IMR-90 (cell line): ENCODE results near the gene EHD4. TPM values are rescaled to one million over a fixed set of nuclear protein-coding genes. Genes with fewer than 3 reads are reported as not detected.

Experiments used
- ATAC-seq: fragments of 200-7000 bp; cut with Tn5 transposase; 2 replicates; pipeline ENCODE4 v1.9.1; 2020; ENCODE audit warnings: low read depth, mild to moderate bottlenecking, moderate library complexity
- BruUV-seq: library from RNA; stranded (reverse); fragments of 400-500 nt; replicated peaks from 2 replicates; lab custom pipeline; 2021; lab: Mats Ljungman, UMichigan
- CTCF ChIA-PET: fragments of 300-600 bp; formaldehyde crosslinking; extraction: SDS; loops from one replicate; lab custom pipeline; 2021; ENCODE audit warnings: antibody characterized with exemption; lab: Yijun Ruan, JAX
- POLR2A ChIA-PET: fragments of 300-600 bp; sonication (Branson Sonifier 250); formaldehyde crosslinking; loops from one replicate; lab custom pipeline; 2022; ENCODE audit warnings: antibody characterized with exemption; ENCODE audit not compliant: unreplicated experiment; lab: Charles Lee
- DNase-seq: peaks from one replicate; pipeline ENCODE4 v3.0.0; 2013
- H2AFZ ChIP-seq: replicated peaks from 2 replicates; pipeline ENCODE3; 2013; ENCODE audit warnings: low read length, mild to moderate bottlenecking; ENCODE audit not compliant: poor library complexity
- H2AK5ac ChIP-seq: 2 replicates; pipeline ENCODE4 v1.6.1; 2013; ENCODE audit warnings: low read depth, low read length, inconsistent platforms
- H2AK9ac ChIP-seq: replicated peaks from 2 replicates; pipeline ENCODE3; 2013; ENCODE audit warnings: mild to moderate bottlenecking, low read depth, low read length, moderate library complexity; ENCODE audit not compliant: poor library complexity
- H2BK120ac ChIP-seq: 2 replicates; pipeline ENCODE4 v1.6.1; 2013; ENCODE audit warnings: low read depth, low read length, inconsistent platforms
- H2BK15ac ChIP-seq: 3 replicates; pipeline ENCODE4 v1.6.1; 2013; ENCODE audit warnings: low read depth, low read length, inconsistent platforms
- H2BK20ac ChIP-seq: 2 replicates; pipeline ENCODE4 v1.6.1; 2013; ENCODE audit warnings: low read depth, mild to moderate bottlenecking, inconsistent platforms, low read length, moderate library complexity
- H2BK5ac ChIP-seq: 2 replicates; pipeline ENCODE4 v1.6.1; 2013; ENCODE audit warnings: mild to moderate bottlenecking, low read depth, low read length, inconsistent platforms; ENCODE audit not compliant: poor library complexity, severe bottlenecking
- H3K14ac ChIP-seq: replicated peaks from 2 replicates; pipeline ENCODE4 v1.6.1; 2013; ENCODE audit warnings: low read depth, low read length, inconsistent platforms
- H3K18ac ChIP-seq: 2 replicates; pipeline ENCODE4 v1.6.1; 2013; ENCODE audit warnings: low read depth, low read length, control low read depth
- H3K23ac ChIP-seq: 2 replicates; pipeline ENCODE4 v1.6.1; 2013; ENCODE audit warnings: low read depth, low read length, inconsistent platforms
- H3K27ac ChIP-seq: 2 replicates; pipeline ENCODE4 v1.5.1; 2013; ENCODE audit warnings: mild to moderate bottlenecking, control low read depth, low read length; ENCODE audit not compliant: insufficient read depth
- H3K27me3 ChIP-seq: 2 replicates; pipeline ENCODE4 v1.6.1; 2013; ENCODE audit warnings: low read length; ENCODE audit not compliant: control insufficient read depth, insufficient read depth
- H3K36me3 ChIP-seq: 2 replicates; pipeline ENCODE4 v1.6.1; 2013; ENCODE audit warnings: low read length, mixed read lengths; ENCODE audit not compliant: control insufficient read depth, insufficient read depth
- H3K4ac ChIP-seq: 2 replicates; pipeline ENCODE4 v1.6.1; 2013; ENCODE audit warnings: low read depth, low read length, inconsistent platforms
- H3K4me1 ChIP-seq: 2 replicates; pipeline ENCODE4 v1.6.1; 2013; ENCODE audit warnings: low read length, mixed read lengths; ENCODE audit not compliant: control insufficient read depth, insufficient read depth
- H3K4me2 ChIP-seq: 2 replicates; pipeline ENCODE4 v1.6.1; 2013; ENCODE audit warnings: low read depth, mild to moderate bottlenecking, control low read depth, low read length, moderate library complexity
- H3K4me3 ChIP-seq: 2 replicates; pipeline ENCODE4 v1.5.1; 2013; ENCODE audit warnings: low read depth, mild to moderate bottlenecking, control low read depth, low read length, moderate library complexity; ENCODE audit not compliant: insufficient read depth
- H3K56ac ChIP-seq: 2 replicates; pipeline ENCODE4 v1.6.1; 2013; ENCODE audit warnings: low read length, inconsistent platforms; ENCODE audit not compliant: insufficient read depth; ENCODE audit errors: extremely low read depth
- H3K79me1 ChIP-seq, 2 experiments: 2 replicates each; pipeline ENCODE4 v1.6.1; 2013; ENCODE audit warnings: low read length in 2 of 2, inconsistent platforms in 1 of 2, low read depth in 1 of 2
- H3K9ac ChIP-seq: 2 replicates; pipeline ENCODE4 v1.6.1; 2013; ENCODE audit warnings: low read depth, low read length, control low read depth
- H3K9me1 ChIP-seq: 2 replicates; pipeline ENCODE4 v1.6.1; 2013; ENCODE audit warnings: low read length, inconsistent platforms; ENCODE audit not compliant: insufficient read depth
- H3K9me3 ChIP-seq: 2 replicates; pipeline ENCODE4 v1.6.1; 2013; ENCODE audit warnings: low read length; ENCODE audit not compliant: control insufficient read depth, insufficient read depth
- H4K20me1 ChIP-seq: 2 replicates; pipeline ENCODE4 v1.6.1; 2013; ENCODE audit warnings: low read length, inconsistent platforms; ENCODE audit not compliant: insufficient read depth
- H4K5ac ChIP-seq: 2 replicates; pipeline ENCODE4 v1.6.1; 2013; ENCODE audit warnings: mild to moderate bottlenecking, low read depth, low read length, control low read depth
- H4K8ac ChIP-seq, 2 experiments: 2 replicates each; pipeline ENCODE4 v1.6.1; 2013; ENCODE audit warnings: low read depth in 2 of 2, low read length in 2 of 2, control low read depth in 1 of 2, inconsistent platforms in 1 of 2
- H4K91ac ChIP-seq: 2 replicates; pipeline ENCODE4 v1.6.1; 2013; ENCODE audit warnings: low read depth, low read length, inconsistent platforms; ENCODE audit not compliant: insufficient read depth
- BHLHE40 ChIP-seq: fragments of 150-350 bp; IDR thresholded peaks from 2 replicates; pipeline ENCODE4 v1.6.1; 2016; ENCODE audit warnings: mild to moderate bottlenecking, low read depth, low read length
- CEBPB ChIP-seq: IDR thresholded peaks from 2 replicates; pipeline ENCODE4 v1.6.1; 2012; ENCODE audit warnings: low read depth, low read length, improper control_type of control experiment
- POLR2A ChIP-seq: IDR thresholded peaks from 2 replicates; pipeline ENCODE4 v1.6.1; 2012; ENCODE audit warnings: mild to moderate bottlenecking, low read depth, low read length
- USF2 ChIP-seq: fragments of 150-350 bp; IDR thresholded peaks from 2 replicates; pipeline ENCODE4 v1.6.1; 2017; ENCODE audit warnings: mild to moderate bottlenecking, antibody characterized with exemption, low read length, low read depth
- WGBS, 2 experiments: methylation state at CpG; one replicate each; pipeline versions ENCODE4 v1.1.5 to v1.1.7; 2013; ENCODE audit warnings: missing lambda C conversion rate in 2 of 2; ENCODE audit not compliant: insufficient read length in 1 of 2; ENCODE audit errors: extremely low coverage in 2 of 2; 5-methylcytosine and 5-hydroxymethylcytosine counted together
- dilution Hi-C: fragments of 300-500 bp; cut with HindIII; formaldehyde crosslinking; loops from one replicate; pipeline ENCODE4 v1.14.3; 2018; ENCODE audit warnings: low sequenced_read_pairs; ENCODE audit not compliant: unreplicated experiment
- in situ Hi-C: fragments of 300-500 bp; cut with MboI; formaldehyde crosslinking; loops from 3 replicates; pipeline ENCODE4 v1.14.3; 2019; ENCODE audit warnings: low sequenced_read_pairs, inconsistent platforms, mixed read lengths
- intact Hi-C: fragments of 100-400 bp; cut with micrococcal nuclease; formaldehyde crosslinking; loops from 2 replicates; pipeline ENCODE4 v1.10.0; 2022
- polyA plus RNA-seq, 3 experiments: library from polyadenylated mRNA; depleted of rRNA; stranded (reverse); fragments of >200 nt; gene quantifications; 2 replicates each; pipeline ENCODE4 v1.2.3, GENCODE V29; 2012; ENCODE audit warnings: low replicate concordance in 1 of 3
- total RNA-seq: library from RNA; depleted of rRNA; stranded (reverse); fragments of >200 nt; gene quantifications from 2 replicates; pipeline ENCODE4 v1.2.3, GENCODE V29; 2012
- TF ChIP-seq, protein P1 (sequence below): fragments of 150-350 bp; IDR thresholded peaks from 2 replicates; pipeline ENCODE4 v1.6.1; 2016; ENCODE audit warnings: low read depth, mild to moderate bottlenecking, low read length, moderate library complexity, borderline replicate concordance

Gene EHD4
- total and polyA plus RNA-seq, 2 of the 4 experiments (the other 2 are of a cell fraction): 21.0 to 29.0 TPM

GRCh38 chr15:41866263-41866703 lies 106.1 kb downstream of the EHD4 start:
- H4K20me1 ChIP-seq: peaks cover 3% of the 10 kb centered on the region; the same call in 1 of the 2 replicates
- H4K8ac ChIP-seq: no peak overlapping the region
- H2BK5ac ChIP-seq: no peak overlapping the region
- H2AK5ac ChIP-seq: no peak overlapping the region
- no peaks in the 10 kb centered on the region for H3K36me3 ChIP-seq
- dilution Hi-C loops (no loop called here), in situ Hi-C loops (no loop called here), intact Hi-C loops (no loop called here)
- no peak overlapping the region for H3K56ac ChIP-seq
- H2BK120ac ChIP-seq: no peak overlapping the region
- no peak for DNase-seq
- no peak overlapping the region for H2AK9ac ChIP-seq
- BruUV-seq: no TSS peak
- peaks cover 2% of the 10 kb centered on the region; the same call in 1 of the 2 replicates for H3K4me1 ChIP-seq
- H4K91ac ChIP-seq: no peak overlapping the region
- peaks cover 14% of the 10 kb centered on the region for H3K27me3 ChIP-seq
- no peak overlapping the region for H3K23ac ChIP-seq
- H2BK15ac ChIP-seq: no peak overlapping the region
- H3K9me3 ChIP-seq: no peaks in the 10 kb centered on the region
- no peak overlapping the region for H4K5ac ChIP-seq
- no peak overlapping the region for H3K4me2 ChIP-seq
- ChIA-PET POLR2A (no interaction called here), CTCF (no interaction called here)
- H3K4ac ChIP-seq: no peak overlapping the region
- ATAC-seq: no peak
- H2AFZ ChIP-seq: no peak overlapping the region
- 40% methylated on average over 2 of the region's 8 CpGs; no CpG with 5 or more reads in 1 of the 2 experiments for WGBS, 2 experiments
- TF ChIP-seq POLR2A: no peak
- TF ChIP-seq, protein P1, sequence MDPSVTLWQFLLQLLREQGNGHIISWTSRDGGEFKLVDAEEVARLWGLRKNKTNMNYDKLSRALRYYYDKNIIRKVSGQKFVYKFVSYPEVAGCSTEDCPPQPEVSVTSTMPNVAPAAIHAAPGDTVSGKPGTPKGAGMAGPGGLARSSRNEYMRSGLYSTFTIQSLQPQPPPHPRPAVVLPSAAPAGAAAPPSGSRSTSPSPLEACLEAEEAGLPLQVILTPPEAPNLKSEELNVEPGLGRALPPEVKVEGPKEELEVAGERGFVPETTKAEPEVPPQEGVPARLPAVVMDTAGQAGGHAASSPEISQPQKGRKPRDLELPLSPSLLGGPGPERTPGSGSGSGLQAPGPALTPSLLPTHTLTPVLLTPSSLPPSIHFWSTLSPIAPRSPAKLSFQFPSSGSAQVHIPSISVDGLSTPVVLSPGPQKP: no peak
- TF ChIP-seq BHLHE40: no peak
- no peak for TF ChIP-seq CEBPB
- no peak for TF ChIP-seq USF2
- no peaks in the 10 kb centered on the region for H3K79me1 ChIP-seq
- H3K9me1 ChIP-seq: 0 out of 2 replicates have a peak, but pooled peaks cover 2% of the 10 kb centered on the region
- H3K9ac ChIP-seq: no peak overlapping the region
- no peak overlapping the region for H2BK20ac ChIP-seq
- no peak overlapping the region for H3K18ac ChIP-seq
- no peak overlapping the region for H3K27ac ChIP-seq
- H3K14ac ChIP-seq: no peak overlapping the region
- no peak overlapping the region for H3K4me3 ChIP-seq
